HG02852 (cell line): ENCODE measurements around the gene RNF145.
A peak's percentile ranks its signal among the peaks of the same experiment; 100 is the strongest.
"Not testable (repeated sequence)": the region's sequence is repeated elsewhere in the genome, so short reads cannot be mapped to it uniquely, and the experiment has no call there.

Source experiments
- ATAC-seq: cut with Tn5 transposase; IDR thresholded peaks from one replicate; pipeline ENCODE4 v1.9.1; 2021; ENCODE audit warnings: mild to moderate bottlenecking, moderate library complexity; ENCODE audit not compliant: unreplicated experiment

RNF145 gene

DNA sequence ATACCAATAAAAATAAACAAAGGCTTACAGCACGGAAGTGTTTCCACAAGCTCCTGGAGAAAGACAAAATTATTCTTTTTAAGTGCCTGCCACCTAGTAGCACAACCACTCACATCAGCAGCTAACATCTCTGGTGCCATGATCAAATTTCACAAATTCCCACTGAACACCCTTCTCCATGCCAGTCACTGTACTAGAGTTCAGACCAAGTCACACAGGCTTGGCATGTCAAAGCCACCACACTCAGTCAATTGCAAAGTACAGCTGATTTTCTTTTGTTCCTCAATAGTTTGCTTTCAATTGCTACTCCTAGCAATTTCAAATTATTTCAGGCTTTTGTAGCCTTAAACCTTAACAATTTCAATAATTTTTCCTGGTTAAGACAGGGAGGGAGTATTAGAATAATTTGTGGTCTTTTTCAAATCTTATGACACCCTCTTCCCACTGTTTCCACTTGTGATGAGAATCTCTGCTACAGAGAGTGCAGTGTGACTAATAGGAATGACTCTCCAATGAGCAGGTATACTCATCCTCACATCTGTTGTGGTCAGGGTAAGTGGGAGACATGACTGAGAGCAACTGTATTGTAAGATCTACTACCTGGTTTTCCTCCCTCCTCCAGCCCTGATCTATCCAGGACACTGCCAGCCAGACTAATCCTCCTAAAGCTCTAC lies 46.2 kb downstream of the RNF145 start:
- ATAC-seq: peak; percentile 52

DNA sequence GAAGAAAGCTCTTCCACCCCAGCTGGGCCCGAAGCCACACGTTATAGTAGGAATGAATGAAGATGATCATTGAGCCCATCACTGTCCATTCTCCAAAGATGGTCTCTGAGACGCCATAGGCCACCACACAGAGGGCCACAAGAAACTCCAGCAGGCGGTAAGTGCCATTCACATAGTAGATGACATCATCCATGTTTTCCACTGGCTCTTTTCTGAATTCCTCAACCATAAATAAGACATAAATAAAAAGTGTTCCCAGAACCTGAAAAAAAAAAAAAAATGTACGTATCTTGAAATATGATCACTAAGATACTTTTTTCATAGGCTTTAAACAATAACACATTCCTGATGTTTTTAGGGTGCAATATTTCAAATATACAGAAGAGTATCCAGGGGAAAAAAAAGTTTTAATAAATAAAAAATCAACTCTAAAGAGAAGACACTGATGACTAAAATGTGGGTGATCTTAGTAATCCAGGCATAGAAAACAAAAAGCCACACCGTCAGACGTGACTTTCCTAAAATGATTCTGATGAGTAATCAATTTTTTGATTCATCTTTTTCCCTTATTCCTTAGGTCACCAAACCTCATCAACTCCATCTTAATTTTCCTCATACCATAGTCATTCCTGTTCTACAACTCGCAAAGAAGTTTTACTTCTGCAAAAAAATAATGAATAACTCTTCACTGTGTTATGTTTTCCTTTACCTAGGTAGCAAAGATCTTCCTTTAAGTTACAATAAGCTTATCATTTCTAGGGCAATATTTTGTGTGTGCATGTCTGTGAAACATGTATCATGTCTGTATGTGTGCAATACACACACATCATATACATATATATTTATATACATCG lies 47.8 kb downstream of the RNF145 start:
- ATAC-seq: no peak

DNA sequence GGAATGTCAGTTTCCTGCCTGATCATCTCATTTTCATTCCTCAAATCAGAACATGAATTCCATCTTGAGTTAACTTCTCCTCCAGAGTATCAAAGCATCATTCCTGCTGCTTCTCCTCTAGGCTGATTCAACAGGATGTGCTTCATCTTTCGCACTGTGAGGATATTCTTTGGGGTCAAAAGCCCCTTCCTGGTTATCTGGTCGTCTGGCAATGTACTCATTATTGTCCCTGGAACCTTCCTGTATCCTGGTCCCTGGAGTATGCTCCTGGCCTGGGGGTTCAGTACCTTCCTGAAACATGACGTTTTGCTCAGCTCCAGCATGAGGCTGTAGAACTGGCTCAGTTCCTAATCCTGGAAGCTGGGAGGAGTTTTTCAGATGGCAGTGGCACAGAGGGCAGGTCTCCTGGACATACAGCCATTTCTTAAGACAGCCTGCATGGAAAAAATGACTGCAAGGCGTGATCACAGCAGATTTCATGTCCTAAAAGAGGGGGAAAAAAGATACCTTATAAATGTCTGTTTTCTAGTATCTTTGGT lies 50.7 kb downstream of the RNF145 start:
- not testable (repeated sequence) for ATAC-seq

DNA sequence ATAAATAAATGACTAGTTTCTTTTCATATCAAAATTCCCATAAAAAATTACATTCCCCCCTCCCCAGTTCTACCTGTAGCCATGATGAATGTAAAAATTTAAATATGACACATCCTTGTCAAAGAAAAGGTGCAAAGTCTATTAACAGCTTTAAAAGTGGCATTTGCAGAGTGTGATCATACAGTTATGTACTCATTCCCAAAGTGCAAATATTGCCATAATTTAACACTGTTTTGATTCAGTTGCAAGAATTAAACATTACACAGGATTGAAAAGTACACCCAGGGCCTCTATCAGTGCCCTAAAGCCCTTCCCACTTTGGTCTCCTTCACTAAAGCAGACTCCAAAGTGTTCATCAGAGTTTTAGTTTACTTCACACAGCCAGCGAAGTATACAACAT lies 51.8 kb downstream of the RNF145 start:
- ATAC-seq: no peak

DNA sequence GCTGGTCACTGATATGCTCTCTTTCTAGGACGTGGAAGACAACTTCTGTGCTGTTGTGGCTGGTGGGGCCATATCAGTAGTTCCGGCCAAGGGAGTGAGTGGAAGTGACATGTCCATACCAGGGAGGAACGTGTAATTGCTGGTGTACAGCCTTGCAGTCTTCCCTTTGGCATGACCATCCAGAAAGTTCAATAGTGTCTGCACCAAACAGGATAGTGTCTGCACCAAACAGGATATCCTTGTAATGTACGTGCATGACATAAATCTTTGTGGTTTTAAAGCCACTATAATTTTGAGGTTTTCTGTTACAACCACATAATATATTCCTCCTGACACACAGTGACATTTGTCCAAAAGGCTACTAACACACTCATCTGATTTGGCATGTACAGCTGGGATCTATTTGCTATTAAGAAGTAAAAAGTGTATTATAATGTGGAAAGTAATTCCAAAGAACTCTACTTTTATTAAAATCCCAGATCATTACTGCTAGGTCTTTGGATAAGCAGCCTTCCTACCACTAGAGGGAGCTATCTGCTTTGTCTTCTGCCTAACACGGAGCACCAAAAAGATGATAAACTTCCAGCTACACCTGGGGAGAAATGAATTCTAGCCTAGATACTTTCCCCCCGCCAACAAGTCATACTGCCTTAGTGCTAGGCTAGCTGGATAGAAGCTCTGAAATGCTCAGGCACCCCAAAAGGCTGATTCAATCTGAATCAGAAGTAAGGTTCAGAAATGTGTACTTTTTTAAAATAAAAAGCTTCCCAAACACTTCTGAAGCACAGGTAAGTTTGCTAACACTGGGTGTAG lies 52.7 kb downstream of the RNF145 start:
- ATAC-seq: peak; percentile 79

DNA sequence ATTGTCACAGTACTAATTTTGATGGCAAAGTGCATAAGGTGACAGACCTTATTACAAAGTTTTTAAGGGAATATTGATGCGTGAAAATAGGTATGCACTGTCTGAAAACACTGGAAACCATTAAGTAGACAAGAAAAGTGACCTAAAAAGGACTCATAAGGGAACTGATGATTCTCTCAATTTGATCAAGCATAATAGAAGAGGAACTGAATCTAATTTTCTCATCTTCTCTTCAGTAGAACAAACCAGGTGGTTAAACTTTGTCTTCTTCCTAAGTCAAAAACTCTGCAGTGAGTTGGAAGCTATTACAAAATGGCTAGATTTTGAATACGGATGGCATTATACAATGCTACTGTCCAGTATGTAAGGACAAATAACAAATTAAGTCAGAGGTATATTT lies 53.4 kb downstream of the RNF145 start:
- no peak for ATAC-seq

DNA sequence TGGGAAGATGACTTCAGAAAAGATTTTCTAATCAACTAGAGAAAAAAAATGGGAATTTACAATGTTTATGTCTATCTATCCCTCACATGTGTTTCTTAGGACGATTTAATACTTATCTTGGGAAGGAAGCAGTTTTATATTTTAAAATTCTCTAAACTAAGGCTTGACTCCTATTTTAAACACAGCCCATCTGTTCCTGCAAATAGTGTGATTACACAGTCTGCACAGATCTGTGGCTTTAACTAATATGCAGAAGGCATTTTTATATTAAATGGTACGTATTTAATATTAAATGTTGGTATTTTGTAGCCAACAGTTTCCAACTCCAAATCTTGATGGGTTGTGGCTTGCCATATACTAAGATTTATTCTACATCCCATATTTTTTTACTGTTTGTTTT lies 56.5 kb downstream of the RNF145 start:
- ATAC-seq: no peak

DNA sequence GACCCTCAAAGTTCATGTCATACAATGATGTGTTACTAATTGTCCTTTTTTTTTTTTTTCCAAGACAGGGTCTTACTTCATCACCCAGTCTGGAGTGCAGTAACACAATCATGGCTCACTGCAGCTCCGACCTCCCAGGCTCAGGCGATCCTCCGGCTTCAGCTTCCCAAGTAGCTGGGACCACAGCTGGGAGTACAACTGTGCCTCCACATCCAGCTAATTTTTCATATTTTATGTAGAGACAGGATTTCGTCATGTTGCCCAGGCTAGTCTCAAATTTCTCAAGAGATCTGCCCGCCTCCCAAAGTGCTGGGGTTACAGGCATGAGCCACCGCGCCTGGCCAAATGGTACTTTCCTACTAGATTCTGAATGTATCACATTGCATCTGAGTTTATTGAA lies 60.3 kb downstream of the RNF145 start:
- no peak for ATAC-seq

DNA sequence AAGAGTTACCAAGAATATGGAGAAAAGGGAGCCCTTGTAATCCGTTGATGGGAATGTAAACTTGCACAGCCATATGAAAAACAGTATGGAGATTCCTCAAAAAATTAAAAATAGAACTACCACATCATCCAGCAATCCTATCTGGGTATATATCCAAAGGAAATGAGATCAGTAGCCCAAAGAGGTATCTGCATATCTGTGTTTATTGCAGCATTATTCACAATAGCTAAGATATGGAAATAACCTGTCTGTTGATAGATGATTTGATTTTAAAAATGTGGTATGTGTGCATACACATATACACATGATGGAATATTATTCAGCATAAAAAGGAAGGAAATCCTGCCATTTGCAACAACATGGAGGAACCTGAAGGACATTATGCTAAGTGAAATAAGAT lies 61.4 kb downstream of the RNF145 start:
- ATAC-seq: no peak

DNA sequence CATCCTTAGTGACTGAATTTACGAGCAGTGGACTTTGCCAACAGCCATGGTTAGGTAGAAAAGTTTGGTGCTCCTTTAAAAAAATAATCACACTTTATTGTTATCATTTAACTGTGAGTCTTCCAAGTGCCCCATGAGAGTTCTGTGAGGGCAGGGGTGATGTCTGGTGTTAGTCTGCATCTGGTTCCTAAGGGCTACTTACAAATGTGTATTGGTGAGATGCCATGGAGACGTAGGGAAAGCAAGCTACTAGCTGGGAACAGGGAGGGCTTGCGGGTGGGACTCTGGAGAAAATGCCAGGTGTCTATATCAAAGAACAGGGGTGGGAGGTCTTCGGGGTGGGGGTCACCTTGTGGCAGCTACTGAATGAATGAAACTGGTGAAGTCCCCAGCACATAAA lies 62.5 kb downstream of the RNF145 start:
- ATAC-seq: no peak

DNA sequence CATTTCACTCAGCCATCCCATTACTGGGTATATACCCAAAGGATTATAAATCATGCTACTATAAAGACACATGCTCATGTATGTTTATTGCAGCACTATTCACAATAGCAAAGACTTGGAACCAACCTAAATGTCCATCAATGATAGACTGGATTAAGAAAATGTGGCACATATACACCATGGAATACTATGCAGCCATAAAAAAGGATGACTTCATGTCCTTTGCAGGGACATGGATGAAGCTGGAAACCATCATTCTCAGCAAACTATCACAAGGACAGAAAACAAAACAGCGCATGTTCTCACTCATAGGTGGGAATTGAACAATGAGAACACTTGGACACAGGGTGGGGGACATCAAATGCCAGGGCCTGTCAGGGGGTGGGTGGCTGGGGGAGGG lies 64.2 kb downstream of the RNF145 start:
- ATAC-seq: not testable (repeated sequence)

DNA sequence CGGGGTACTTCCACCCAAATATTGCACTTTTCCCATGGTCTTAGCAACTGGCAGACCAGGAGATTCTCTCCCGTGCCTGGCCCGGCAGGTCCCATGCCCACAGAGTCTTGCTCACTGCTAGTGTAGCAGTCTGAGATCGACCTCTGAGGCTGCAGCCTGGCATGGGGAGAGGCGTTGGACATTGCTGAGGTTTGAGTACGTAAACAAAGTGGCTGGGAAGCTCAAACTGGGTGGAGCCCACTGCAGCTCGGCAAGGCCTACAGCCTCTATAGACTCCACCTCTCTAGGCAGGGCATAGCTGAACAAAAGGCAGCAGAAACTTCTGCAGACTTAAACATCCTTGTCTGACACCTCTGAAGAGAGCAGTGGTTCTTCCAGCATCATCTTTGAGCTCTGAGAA lies 69.6 kb downstream of the RNF145 start:
- no peak for ATAC-seq

DNA sequence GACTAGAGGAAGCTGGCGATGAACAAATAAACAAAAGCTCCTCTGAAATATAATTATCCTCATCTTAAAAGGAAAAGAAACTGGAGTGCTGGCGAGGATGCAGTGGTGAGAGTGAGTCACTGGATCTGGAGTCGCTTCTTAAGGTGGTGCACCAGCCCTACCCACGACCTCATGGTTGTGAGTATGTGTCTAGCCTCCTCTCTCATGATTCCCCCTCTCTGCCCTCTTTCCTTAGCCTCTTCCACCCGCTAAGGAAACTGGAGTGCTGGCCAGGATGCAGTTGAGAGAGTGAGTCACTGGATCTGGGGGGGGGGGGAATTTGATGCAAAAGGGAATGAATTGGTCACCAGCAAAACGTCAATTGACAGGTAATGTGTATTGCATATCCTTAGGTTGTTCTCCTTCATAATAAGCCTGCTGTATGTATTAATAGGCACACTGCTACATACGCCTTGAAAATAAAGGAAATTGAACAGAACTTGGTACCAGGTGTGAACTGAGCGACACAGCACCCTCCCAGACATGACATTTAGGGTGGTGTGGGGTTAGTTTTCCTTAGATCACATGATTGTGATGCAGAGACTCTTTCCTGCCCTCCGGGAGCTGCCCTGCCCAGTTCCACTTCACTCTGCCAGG lies 73.3 kb downstream of the RNF145 start:
- no peak for ATAC-seq

DNA sequence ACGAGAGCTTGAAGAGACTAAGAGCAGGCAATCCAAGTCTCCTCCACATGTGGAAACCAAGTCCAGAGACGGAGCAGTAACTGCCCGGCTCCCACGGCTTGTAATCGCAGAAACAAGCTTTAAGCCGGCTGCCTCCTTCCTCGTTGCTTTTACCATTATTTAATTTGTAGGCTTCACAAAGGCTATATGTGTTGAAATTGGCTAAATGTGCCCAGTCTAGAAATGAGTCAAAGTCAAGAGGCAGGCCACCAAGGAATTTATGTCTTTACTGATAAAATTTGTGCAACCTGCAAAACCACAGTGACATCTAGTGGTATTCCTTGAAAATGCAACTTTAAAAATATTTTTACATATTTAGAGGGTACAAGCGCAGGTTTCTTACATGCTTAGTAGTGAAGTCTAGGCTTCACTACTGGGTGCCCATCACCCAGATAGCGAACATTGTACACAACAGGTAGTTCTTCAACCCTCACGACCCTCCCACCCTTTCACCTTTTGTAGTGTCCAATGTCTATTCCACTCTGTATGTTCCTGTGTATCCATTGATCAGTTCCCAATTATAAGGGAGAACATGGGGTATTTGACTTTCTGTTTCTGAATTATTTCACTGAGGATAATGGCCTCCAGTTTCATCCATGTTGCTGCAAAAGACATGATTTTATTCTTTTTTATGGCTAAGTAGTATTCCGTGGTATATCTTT lies 76.2 kb downstream of the RNF145 start:
- ATAC-seq: peak; percentile 60

DNA sequence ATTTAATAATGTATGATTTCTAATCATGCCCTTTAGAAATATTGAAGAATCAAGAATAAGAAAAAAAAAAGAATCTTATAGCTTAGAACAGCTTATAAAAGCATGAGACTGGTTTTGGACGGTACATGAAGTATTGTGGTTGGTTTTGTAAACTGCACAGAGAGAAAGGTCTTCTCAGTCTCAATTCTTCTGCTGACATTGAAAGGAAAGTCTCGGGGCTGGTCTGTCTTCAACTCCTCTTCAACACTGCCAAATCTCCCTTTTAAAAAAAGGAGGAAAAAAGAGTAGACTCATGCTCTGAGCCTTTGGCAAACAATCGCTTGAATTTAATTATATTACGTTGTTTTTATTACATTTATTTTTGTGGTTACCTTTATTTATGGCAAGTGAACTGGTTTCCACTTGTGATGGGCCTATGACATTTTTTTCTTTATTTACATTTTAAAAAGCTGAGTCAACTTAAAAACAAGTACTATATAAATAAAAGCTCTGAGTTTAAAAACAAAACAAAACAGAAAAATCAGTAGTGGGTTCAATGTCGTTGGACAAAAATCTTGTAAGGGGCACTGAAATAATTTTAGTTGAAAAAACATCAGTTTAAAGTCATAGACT lies 76.8 kb downstream of the RNF145 start:
- ATAC-seq: no peak

DNA sequence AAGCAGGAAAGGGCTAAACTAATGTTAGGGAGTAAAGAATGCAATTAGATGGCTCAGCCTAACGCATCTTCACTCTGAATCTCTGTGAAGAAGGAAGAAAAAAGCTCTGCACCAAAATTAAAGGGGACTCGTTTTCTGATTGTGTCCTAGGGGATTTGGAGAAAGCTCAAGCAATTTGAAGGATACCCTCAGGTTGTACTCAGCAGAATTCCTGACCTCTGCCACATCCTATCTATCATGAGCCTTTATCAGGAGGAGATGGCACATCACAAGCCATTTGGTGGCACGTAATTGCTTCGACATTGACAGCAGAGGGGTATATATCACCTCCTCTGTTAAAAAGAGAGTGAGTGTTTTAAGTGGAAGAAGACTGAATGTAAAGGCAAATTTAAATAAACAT lies 77.4 kb downstream of the RNF145 start:
- no peak for ATAC-seq

DNA sequence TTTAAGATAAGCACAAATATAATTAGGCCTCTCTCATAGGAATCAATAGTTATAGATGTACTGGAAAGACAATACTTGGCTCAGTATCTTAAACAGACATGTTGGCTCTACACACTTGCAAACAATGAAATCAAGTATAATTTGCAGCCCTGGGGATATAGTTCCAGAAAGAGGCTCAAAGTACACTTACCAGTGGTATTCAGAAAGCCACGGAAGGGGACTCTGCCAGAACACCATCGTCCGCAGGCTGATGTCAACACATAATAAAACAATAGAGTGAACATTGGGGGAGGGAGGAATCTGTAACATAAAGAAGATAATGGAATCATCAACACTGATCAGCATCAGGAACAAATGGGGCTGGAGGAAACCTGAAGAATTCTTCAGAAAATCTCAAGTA lies 78.5 kb downstream of the RNF145 start:
- ATAC-seq: no peak

DNA sequence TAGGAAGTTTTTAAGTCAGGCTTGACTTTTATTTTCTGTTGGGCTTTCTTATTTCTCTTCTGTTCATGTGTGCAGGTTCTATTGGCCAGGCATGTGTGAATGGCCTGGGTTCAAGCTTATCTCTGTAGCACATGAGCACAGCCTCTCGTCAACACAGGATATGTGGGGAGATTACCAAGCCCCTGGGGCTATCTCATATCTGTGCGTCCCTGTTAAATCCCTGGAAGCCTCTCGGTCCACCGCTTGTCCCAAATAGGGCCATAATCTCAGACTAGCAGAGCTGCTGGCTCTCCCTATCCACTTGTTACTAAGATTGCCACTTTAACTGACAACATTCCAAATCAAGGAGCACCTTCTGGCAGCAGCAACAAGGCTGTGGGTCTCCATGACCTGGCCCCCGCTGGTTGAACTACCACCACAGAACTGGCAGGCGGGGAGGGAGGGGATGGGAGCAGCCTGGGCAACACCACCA lies 81.2 kb downstream of the RNF145 start:
- ATAC-seq: no peak

DNA sequence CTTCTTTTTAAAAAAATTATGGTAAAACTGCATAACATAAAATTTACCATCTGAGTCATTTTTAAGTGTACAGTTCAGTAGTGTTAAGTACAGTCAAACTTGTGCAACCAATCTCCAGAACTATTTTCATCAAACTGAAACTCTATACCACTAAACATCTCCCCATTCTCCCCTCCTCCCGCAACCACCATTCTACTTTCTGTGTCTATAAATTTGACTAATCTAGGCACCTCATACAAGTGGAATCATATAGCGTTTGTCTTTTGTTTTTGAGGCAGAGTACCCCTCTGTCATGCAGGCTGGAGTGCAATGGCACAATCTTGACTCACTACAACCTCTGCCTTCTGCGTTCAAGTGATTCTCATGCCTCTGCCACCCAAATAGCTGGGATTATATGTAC lies 85.7 kb downstream of the RNF145 start:
- no peak for ATAC-seq

DNA sequence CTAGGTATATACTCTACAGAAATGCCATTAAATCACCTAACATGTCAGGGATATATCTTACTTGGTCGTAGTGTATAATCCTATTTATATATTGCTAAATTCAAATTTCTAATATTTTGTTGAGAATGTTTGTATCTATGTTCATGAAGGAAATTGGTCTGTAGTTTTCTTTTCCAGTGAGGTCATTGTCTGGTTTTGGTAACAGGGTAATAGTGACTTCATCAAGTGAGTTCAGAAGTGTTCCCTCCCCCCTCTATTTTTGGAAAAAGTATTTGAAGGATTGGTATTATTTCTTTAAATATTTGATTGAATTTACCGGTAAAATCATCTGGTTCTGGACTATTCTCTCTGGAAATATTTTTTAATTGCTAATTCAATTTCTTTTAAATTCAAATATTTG lies 86.2 kb downstream of the RNF145 start:
- no peak for ATAC-seq
